ENCODE measurements around the gene PRTN3. TPM values are rescaled to one million over a fixed set of nuclear protein-coding genes. Genes with fewer than 3 reads are reported as not detected.
A peak's percentile ranks its signal among the peaks of the same experiment; 100 is the strongest.

PRTN3 gene
- total and polyA plus RNA-seq, 3 donors from 2014 or later = 1.0 to 1.8 TPM; not detected in 1

DNA sequence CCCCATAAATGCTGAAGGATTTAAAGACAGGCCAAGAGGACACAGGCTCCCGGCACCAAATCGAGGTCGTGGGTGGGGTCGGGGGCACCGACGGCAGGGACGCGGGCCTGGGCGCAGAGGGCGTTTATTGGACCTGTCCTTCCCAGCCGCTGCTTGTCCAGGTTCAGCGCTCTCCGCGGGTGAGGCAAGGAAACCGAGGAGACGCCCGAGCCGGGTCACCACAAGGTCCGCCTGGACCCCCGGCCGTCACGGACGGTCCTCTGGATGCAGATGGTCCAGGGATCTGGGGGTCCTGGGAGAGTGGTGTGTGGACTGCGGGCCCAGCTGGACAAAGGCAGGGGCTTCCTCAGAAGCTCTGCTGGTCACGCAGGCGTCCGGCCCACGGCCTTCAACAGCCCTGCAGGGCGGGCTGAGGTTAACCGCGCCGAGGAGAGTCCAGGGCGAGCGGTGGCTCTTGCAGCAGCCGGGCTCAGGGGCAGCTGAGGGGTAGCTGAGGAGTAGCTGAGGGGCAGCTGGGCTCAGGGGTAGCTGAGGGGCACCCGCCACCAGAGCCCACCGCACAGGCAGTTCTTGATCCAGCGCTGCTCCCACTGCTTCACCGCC lies 27.2 kb downstream of the PRTN3 start:
- H3K9me3 ChIP-seq = no peaks in the 10 kb centered on the region
- WGBS, 2 donors = 81 to 95% methylated on average over 6 to 37 of the region's 39 CpGs
- H3K4me3 ChIP-seq = no peak overlapping the region
- H3K27ac ChIP-seq = peak overlapping the region in 1 of 2 donors; percentile 86
- no peaks in the 10 kb centered on the region for H3K27me3 ChIP-seq
- peaks cover 20% of the 10 kb centered on the region for H3K4me1 ChIP-seq
- intact Hi-C loops (cut with DNase I; ENCODE audit: low total_unique reads) = no loop called here
- no peak for DNase-seq
- TF ChIP-seq POLR2A (IDR thresholded peaks at IDR 0.05) (no peak), CTCF (IDR thresholded peaks at IDR 0.05) (no peak)
- no peaks in the 10 kb centered on the region for H3K36me3 ChIP-seq (ENCODE audit: low read depth, missing control alignments)

DNA sequence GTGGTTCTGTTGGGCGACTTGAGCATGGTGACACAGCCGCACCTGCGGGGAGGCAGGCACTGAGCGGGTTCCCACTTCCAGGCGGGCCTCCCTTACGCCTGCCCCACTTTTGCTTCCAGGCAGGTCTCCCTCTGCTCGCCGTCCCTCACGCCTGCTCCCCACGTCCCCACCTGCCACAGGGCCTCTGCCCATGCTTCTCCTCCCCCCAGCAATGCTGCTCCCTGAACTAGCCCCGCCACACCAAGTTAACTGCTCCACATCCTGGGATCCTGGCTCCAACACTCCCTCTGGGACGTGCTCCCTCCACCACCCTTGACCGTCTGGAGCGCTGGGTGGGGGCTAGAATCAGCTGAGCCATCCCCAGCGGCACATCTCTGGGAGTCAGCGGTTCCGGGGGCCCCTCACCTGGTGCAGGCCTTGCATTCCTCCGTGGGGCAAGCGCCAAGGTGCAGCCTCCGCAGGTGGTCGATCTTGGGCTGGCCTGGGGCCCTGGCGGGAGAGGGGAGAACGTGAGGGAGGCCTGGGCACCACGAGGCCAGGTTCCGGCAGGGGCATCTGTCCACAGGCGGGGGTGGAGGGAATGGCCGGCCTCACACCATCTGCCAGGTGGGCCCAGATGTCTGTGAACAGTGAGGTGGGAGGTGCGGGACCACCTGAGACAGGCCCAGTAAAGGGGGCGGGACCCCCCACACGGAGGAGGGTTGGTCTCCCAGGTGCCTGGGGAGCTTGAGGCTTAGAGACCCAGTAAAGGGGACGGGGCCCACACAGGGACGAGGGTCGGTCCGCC lies 27.9 kb downstream of the PRTN3 start:
- no peak overlapping the region for H3K4me3 ChIP-seq
- H3K27ac ChIP-seq = peak overlapping the region; percentile 68 to 86
- intact Hi-C loops (cut with DNase I; ENCODE audit: low total_unique reads) = no loop called here
- peaks cover 17% of the 10 kb centered on the region for H3K4me1 ChIP-seq
- H3K9me3 ChIP-seq = no peaks in the 10 kb centered on the region
- no peak for DNase-seq
- H3K36me3 ChIP-seq (ENCODE audit: low read depth, missing control alignments) = no peaks in the 10 kb centered on the region
- H3K27me3 ChIP-seq = no peaks in the 10 kb centered on the region
- TF ChIP-seq CTCF (IDR thresholded peaks at IDR 0.05) (no peak), POLR2A (IDR thresholded peaks at IDR 0.05) (no peak)
- WGBS, 2 donors = 89 to 95% methylated on average over 30 to 34 of the region's 34 CpGs

DNA sequence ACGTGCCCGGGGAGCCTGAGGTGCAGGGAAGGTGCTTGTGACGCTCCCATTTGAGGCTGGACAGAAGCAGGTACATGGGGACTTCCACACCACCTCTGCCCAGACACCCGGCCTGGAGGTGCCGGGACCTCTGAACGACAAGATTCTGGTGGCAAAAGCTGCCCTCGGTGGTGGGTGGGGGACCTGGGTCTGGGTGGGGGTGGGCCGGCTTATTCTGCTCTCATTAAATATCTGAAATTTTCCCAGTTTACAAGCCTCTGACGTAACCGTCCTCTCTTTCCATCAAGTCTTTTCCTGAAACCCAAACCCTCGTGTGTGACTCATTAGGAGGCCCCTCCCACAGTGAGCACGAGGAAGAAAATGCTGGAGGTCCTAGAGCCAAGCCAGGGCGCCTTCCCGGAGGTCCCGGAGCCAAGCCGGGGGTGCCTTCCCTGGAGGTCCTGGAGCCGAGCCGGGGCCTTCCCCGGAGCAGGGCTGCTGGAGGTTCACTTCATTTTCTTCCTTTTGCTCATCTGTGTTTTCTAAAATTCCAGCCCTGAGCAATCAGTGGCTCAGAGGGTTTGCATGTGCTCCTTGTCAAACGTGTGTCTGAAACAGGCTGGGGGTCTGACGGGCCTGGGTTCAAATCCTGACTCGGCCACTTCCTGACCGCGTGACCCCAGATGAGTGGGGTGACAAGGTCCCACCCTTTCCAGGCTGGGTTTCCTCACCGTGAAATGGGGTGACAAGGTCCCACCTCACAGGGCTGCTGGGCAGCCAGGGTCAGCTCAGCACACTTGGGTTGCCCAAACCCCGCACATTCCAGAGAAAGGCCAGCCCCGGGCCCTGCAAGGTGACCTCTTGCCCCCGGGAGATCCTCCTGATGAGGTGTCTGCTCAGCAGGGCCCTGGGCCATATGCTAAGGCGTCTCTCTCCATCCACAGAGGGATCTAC lies 28.7 kb downstream of the PRTN3 start:
- no peak for TF ChIP-seq POLR2A (IDR thresholded peaks at IDR 0.05)
- no peak for TF ChIP-seq CTCF (IDR thresholded peaks at IDR 0.05)
- DNase-seq = peak; percentile 82
- Histone ChIP-seq H3K27ac (peak overlapping the region; percentile 68 to 86), H3K4me3 (no peak overlapping the region), H3K4me1 (peaks cover 17% of the 10 kb centered on the region), H3K36me3 (ENCODE audit: low read depth, missing control alignments) (no peaks in the 10 kb centered on the region), H3K9me3 (no peaks in the 10 kb centered on the region), H3K27me3 (no peaks in the 10 kb centered on the region)
- 52 to 59% methylated on average over 18 to 29 of the region's 29 CpGs for WGBS, 2 donors
- intact Hi-C loops (cut with DNase I; ENCODE audit: low total_unique reads) = no loop called here

DNA sequence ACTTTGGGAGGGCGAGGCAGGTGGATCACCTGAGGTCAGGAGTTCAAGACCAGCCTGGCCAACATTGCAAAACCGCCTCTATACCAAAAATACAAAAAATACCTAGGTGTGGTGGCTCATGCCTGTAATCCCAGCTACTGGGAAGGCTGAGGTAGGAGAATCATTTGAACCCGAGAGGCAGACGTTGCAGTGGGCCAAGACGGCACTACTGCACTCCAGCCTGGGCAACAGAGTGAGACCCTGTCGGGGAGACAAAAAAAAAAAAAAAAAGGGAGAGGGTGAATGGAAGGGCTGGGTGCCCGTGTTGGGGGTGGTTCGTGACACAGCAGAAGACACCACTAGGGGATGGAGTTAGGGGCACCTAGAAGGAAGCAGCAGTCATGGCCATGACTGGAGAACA lies 29.5 kb downstream of the PRTN3 start:
- intact Hi-C loops (cut with DNase I; ENCODE audit: low total_unique reads) = no loop called here
- peak overlapping the region; percentile 68 to 86 for H3K27ac ChIP-seq
- peaks cover 17% of the 10 kb centered on the region for H3K4me1 ChIP-seq
- H3K9me3 ChIP-seq = no peaks in the 10 kb centered on the region
- no peak overlapping the region for H3K4me3 ChIP-seq
- TF ChIP-seq CTCF (IDR thresholded peaks at IDR 0.05) (no peak), POLR2A (IDR thresholded peaks at IDR 0.05) (no peak)
- H3K36me3 ChIP-seq (ENCODE audit: low read depth, missing control alignments) = no peaks in the 10 kb centered on the region
- H3K27me3 ChIP-seq = no peaks in the 10 kb centered on the region
- 83 to 89% methylated on average over 7 to 8 of the region's 8 CpGs for WGBS, 2 donors
- no peak for DNase-seq
